ENCODE data around the gene CD68.

CD68 gene

GRCh38 chr17:7611635-7612293 lies 32.3 kb downstream of the CD68 start:
- DNase-seq (ENCODE audit: low read depth), result no peak
- H3K4me3 ChIP-seq (ENCODE audit: low read depth, low read length), result no peak overlapping the region
- TF ChIP-seq, protein P1, sequence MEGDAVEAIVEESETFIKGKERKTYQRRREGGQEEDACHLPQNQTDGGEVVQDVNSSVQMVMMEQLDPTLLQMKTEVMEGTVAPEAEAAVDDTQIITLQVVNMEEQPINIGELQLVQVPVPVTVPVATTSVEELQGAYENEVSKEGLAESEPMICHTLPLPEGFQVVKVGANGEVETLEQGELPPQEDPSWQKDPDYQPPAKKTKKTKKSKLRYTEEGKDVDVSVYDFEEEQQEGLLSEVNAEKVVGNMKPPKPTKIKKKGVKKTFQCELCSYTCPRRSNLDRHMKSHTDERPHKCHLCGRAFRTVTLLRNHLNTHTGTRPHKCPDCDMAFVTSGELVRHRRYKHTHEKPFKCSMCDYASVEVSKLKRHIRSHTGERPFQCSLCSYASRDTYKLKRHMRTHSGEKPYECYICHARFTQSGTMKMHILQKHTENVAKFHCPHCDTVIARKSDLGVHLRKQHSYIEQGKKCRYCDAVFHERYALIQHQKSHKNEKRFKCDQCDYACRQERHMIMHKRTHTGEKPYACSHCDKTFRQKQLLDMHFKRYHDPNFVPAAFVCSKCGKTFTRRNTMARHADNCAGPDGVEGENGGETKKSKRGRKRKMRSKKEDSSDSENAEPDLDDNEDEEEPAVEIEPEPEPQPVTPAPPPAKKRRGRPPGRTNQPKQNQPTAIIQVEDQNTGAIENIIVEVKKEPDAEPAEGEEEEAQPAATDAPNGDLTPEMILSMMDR (IDR thresholded peaks at IDR 0.05; ENCODE audit: low read depth, low read length), result no peak
- TF ChIP-seq MAX (IDR thresholded peaks at IDR 0.05; ENCODE audit: low read depth, low read length), result no peak
- TF ChIP-seq MYC (IDR thresholded peaks at IDR 0.05; ENCODE audit: low read depth, low read length), result no peak
- no peak for TF ChIP-seq POLR2A (IDR thresholded peaks at IDR 0.05; ENCODE audit: extremely low read depth, insufficient read length)

DNA sequence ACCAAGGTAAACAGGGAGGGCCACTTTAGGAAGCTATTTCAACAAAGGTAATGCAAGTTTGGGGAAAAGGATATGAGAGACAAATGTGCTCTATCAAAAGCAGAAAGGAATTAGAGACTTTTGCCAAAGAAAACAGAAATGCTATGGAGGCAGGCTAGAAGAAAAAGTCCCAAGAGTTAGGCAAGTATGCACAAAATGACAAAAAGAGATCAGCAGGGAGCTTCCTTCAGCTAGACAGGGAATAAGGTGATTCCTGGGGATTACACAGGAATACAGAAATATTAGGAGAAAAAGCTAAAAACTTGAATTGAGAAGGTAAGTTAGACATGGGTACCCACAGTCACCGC lies 32.8 kb downstream of the CD68 start:
- no peak overlapping the region for H3K4me3 ChIP-seq (ENCODE audit: low read depth, low read length)
- no peak for DNase-seq (ENCODE audit: low read depth)
- TF ChIP-seq MAX (IDR thresholded peaks at IDR 0.05; ENCODE audit: low read depth, low read length) (no peak), MYC (IDR thresholded peaks at IDR 0.05; ENCODE audit: low read depth, low read length) (no peak), POLR2A (IDR thresholded peaks at IDR 0.05; ENCODE audit: extremely low read depth, insufficient read length) (no peak)
- TF ChIP-seq, protein P1 (IDR thresholded peaks at IDR 0.05; ENCODE audit: low read depth, low read length), result no peak

GRCh38 chr17:7613769-7614424 lies 34.5 kb downstream of the CD68 start:
- TF ChIP-seq, protein P1 (IDR thresholded peaks at IDR 0.05; ENCODE audit: low read depth, low read length), result no peak
- no peak for DNase-seq (ENCODE audit: low read depth)
- H3K4me3 ChIP-seq (ENCODE audit: low read depth, low read length), result peak overlapping the region; percentile 85

- H3K4me3 ChIP-seq (ENCODE audit: low read depth, low read length), result peak within 1 kb of the TSS; percentile 85
- DNase-seq (ENCODE audit: low read depth), result peak; percentile 98
- TF ChIP-seq MYC (IDR thresholded peaks at IDR 0.05; ENCODE audit: low read depth, low read length) (0 out of 2 replicates have a peak, but pooled peaks have one; percentile 27), MAX (IDR thresholded peaks at IDR 0.05; ENCODE audit: low read depth, low read length) (peak; percentile 38; the same call in 1 of the 2 replicates), POLR2A (IDR thresholded peaks at IDR 0.05; ENCODE audit: extremely low read depth, insufficient read length) (peak; percentile 57)
- TF ChIP-seq, protein P1 (IDR thresholded peaks at IDR 0.05; ENCODE audit: low read depth, low read length), result peak; percentile 50
Measured at GRCh38 chr17:7614425-7615264, 35.2 kb downstream of the CD68 start, which contains the start of gene FXR2. Gene FXR2, minus strand, starts transcription at chr17:7614897. Its CDS starts 365 bp downstream, at chr17:7614532.

DNA sequence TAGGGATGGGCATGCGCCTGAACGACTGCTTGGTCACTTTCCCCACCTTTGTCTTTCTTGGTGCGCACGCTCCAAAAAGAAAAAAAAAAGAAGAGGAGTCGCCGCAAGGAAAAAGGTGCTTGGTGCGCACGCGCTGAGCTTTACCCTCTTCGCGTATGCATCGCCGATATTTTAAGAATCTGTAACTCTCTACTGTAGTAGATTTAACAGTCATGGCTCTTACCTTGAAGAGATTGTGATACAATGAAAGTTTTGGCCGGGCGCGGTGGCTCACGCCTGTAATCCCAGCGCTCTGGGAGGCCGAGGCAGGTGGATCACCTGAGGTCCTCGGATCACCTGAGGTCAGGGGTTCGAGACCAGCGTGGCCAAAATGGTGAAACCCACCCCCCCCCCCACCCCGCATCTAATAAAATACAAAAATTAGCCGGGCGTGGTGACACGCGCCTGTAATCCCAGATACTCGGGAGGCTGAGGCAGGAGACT lies 35.9 kb downstream of the CD68 start:
- TF ChIP-seq MAX (IDR thresholded peaks at IDR 0.05; ENCODE audit: low read depth, low read length) (no peak), POLR2A (IDR thresholded peaks at IDR 0.05; ENCODE audit: extremely low read depth, insufficient read length) (peak; percentile 21)
- peak overlapping the region; percentile 42 for H3K4me3 ChIP-seq (ENCODE audit: low read depth, low read length)
- no peak for DNase-seq (ENCODE audit: low read depth)

GRCh38 chr17:7618608-7619007 lies 39.2 kb downstream of the CD68 start:
- TF ChIP-seq POLR2A (IDR thresholded peaks at IDR 0.05; ENCODE audit: extremely low read depth, insufficient read length) (no peak), MYC (IDR thresholded peaks at IDR 0.05; ENCODE audit: low read depth, low read length) (no peak), MAX (IDR thresholded peaks at IDR 0.05; ENCODE audit: low read depth, low read length) (no peak)
- TF ChIP-seq, protein P1 (IDR thresholded peaks at IDR 0.05; ENCODE audit: low read depth, low read length), result no peak
- DNase-seq (ENCODE audit: low read depth), result no peak
- H3K4me3 ChIP-seq (ENCODE audit: low read depth, low read length), result no peak overlapping the region

Measured in NB4 (cell line).